Measurements from ENCODE around the gene DPF3. TPM values are rescaled to one million over a fixed set of nuclear protein-coding genes. Genes with fewer than 3 reads are reported as not detected.
A peak's percentile ranks its signal among the peaks of the same experiment; 100 is the strongest.

Gene DPF3
- total RNA-seq, 1 donor from 2014 or later = 27.3 TPM

DNA sequence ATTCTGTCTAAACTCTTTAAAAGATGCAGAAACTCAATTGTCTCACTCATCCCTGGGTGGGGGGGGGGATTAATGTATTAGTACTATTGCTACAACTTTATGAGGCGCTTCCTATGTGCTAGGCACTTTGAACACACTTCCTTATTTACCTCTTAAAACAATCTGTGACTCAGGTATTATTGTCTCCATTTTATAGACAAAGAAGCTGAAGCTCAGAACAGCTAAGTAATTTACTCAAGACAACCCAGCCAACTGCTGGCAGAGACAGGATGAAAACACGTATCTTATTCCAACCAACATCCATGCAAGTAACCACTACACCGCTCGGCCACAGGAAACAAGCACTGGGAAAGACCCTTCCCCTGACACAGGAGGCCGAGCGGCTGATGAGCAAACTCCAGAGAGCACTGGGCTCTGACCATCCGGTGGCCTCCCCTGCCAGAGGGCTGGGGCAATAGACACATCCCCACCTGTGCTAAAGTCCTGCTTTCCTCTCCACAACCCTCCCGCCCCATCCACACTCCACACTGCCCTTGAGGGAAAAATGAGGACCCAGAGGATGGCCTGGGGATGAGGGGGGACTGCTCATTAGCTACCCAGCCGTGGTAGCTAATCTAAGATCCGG is 244.2 kb downstream of the DPF3 start:
- ATAC-seq (no peak), DNase-seq (ENCODE audit: missing footprints) (no peak)
- intact Hi-C loops (cut with DNase I) = no loop called here

DNA sequence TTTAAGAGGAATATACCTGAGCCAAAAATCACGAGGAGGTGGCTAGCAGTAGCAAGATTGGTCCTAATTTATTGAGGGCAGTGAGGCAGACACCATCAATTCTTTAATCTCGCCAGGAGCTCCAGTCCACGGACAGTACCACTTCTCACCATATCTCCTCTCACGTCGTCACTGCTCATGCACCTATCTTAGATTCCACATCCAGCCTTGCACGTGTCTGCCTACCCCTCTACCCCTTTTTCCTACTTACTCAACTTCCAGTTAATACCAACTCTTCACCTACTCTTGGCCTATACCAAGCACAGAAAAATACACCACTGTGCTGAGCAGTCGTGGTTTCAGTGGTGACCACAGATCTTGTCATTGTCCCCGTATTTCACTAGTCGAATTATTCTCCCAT is 246.1 kb downstream of the DPF3 start:
- intact Hi-C loops (cut with DNase I) = no loop called here
- DNase-seq (ENCODE audit: missing footprints) (no peak), ATAC-seq (no peak)

DNA sequence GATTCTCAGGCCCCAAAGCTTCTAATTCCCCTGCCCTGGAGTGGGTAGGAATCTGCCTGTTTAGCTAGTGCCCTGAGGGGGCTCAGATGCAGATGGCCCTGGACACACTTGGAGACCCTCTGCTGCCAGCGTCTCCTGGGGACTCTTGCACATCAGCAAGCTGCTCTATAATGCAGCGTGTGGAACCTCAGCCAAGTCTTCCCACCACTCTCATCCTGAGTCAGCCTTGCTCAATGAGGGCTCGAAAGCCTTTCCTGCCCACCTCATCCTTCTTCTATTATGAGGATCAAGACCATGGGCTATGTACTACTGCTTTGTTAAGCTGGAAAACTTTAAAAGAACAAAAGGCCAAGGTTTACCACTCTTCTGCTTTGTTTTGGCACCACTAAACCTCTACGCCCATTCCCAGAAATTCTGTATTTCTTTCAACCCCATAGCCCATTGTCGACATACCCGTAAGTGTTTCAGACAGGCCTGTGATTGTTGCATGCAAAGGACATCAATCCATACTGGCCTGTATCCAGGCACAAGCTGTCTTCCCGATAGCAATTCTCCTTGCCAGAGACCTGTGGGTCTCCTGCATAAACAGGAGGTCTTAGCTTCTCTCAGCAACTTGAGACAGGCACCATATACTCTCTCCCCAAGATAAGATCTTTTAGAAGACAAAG is 246.9 kb downstream of the DPF3 start:
- DNase-seq (ENCODE audit: missing footprints) = no peak
- no peak for ATAC-seq
- intact Hi-C loops (cut with DNase I) = no loop called here

- no peak for DNase-seq (ENCODE audit: missing footprints)
- intact Hi-C loops (cut with DNase I) = no loop called here
- no peak for ATAC-seq
Measured at GRCh38 chr14:72645706-72646105, 248.2 kb downstream of the DPF3 start.

- ATAC-seq (no peak), DNase-seq (ENCODE audit: missing footprints) (no peak)
- intact Hi-C loops (cut with DNase I) = no loop called here
Measured at GRCh38 chr14:72644758-72645489, 249.0 kb downstream of the DPF3 start.

DNA sequence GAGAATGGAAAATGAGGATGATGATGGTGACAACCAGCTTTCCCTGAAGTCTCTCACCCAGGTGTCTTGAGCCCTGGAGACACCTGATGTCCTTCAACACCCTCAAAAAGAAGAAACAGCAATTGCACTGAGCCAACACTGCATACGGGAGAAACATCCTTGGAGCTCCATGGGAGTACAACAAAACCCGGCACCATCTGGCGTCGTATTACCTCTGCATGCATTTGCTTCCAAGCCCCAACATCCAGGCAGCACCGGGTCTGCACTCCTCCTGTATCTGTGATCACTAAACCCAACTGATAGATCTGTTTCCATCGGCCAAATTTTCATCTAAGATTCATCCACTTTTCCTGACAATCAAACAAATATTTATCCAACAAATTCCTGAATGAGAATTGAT is 249.9 kb downstream of the DPF3 start:
- DNase-seq (ENCODE audit: missing footprints) (no peak), ATAC-seq (no peak)
- intact Hi-C loops (cut with DNase I) = no loop called here

DNA sequence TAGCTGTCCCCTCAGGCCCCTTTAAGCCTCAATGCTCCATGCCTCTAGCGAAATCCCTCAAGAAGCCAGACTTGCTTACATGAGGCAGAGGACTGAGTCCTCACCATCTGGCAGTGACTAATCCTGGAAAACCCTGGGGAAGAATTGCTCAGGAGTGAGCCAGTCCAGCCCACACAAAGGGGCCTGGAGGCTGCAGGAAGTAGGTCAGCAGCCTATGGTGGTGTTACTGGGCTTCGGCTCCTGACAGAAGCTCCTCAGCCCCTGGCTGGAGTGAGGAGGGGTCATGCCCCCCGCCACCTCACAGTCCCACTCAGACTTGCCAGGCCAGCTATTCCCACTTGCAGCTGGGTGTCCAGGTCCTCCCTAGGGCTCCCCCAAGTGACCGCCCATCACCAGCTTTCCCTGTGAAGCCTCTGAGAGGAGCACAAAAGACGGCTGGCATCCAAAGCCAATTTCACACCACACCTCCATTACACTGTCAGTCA is 250.5 kb downstream of the DPF3 start:
- ATAC-seq (peak; percentile 91), DNase-seq (ENCODE audit: missing footprints) (no peak)
- intact Hi-C loops (cut with DNase I) = no loop called here

GRCh38 chr14:72640911-72641485 is 252.9 kb downstream of the DPF3 start:
- intact Hi-C loops (cut with DNase I) = no loop called here
- ATAC-seq (no peak), DNase-seq (ENCODE audit: missing footprints) (no peak)

DNA sequence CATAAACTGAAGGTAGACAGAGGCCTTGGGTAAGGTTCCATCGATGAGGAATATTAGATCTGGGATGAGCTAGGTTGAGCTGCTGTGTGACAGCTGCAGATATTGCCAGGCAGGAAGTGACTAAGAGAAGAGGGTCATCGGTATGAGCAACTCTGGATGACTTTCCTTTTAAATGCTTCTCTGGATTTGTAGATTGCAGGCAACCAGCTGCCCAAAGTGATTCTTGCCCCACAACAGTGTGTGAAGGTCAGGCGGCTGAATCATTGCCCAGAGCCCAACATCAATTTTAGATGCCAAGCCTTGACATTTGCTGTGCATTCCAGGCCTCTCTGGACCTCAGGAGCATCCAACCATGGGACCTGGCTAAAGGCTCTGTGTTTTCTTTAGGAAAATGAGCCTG is 255.9 kb downstream of the DPF3 start:
- ATAC-seq = no peak
- intact Hi-C loops (cut with DNase I) = no loop called here
- no peak for DNase-seq (ENCODE audit: missing footprints)

GRCh38 chr14:72636871-72637270 is 257.0 kb downstream of the DPF3 start:
- no peak for ATAC-seq
- no peak for DNase-seq (ENCODE audit: missing footprints)
- intact Hi-C loops (cut with DNase I) = no loop called here

DNA sequence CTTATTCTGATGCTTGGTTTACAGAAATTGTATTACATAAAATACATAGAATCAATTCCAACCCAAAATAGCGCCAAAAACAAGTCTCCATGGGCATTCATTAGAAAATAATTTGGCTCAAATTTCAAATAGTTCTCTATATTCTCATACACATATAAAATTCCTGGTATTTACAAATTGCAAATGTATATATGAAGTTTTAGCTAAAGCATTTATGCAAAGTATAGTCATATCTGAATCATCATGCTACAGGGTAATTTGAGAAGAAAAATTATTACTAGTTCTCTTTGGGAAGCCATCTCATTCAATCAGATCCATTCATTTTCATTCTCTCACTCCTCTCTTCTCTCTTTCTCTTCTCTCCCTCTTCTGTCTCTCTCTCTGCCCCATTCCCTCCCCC is 257.8 kb downstream of the DPF3 start:
- ATAC-seq = no peak
- no peak for DNase-seq (ENCODE audit: missing footprints)
- intact Hi-C loops (cut with DNase I) = no loop called here

DNA sequence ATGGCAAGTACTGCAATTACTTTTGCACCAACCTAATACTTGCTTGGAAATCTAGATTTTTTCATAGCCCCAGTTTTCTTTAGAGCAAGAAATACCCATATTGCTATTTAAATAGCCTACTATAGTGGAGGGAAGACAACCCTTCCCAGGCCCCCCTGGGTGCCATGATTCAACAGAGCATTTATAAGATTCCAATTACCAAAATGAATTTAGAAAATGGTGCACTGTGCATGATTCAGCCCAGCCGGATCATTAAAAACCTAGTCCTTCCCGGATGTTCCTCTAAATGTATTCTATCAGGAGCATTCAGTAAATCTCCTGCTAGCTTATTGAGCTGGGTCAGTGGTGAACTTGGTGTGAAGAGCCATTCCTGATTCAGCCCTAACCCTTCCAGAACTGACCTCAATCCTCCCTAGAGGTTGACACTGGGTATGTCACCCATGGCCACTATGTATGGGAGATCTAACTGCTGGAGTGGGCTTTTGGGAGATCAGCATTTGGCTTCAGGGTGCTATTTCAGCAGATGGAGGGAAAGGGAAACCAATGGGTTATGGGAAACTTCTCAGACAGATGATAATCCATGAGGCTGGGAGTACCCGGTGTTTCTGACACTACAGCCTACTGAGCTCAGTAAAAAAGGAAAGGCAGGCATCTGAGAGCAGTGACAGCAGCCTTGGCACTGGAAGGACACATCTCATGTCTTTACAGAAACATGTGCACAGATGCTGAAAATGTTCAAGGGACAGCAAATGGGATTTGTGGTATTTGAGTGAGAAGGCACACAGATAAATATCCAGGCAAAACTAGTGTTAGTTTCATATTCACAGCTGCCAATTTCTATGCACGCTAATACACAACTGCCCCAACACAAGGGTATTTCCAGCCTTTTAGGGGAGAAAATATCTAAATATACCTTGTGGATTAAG is 258.9 kb downstream of the DPF3 start:
- DNase-seq (ENCODE audit: missing footprints) (no peak), ATAC-seq (no peak)
- intact Hi-C loops (cut with DNase I) = no loop called here

DNA sequence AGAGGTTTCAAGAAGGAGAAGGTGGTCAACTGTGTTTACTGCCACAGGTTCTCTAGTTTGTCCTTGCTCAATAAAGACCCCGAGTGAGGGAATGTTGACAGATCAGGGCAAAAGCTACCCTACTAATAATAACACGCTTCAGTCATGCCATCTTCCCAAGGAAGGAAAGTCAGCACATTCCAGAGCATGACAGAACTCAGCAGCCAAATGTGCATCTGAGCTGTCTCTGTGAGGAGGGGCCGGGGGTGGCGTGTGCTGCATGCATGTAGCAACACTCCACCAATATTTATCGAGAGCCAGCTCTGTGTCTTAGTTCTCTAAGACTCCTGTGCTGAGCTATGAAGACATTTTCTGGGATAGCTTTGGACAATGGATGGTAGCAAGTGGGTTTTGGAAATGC is 260.4 kb downstream of the DPF3 start:
- DNase-seq (ENCODE audit: missing footprints) (no peak), ATAC-seq (peak; percentile 34)
- intact Hi-C loops (cut with DNase I) = no loop called here

DNA sequence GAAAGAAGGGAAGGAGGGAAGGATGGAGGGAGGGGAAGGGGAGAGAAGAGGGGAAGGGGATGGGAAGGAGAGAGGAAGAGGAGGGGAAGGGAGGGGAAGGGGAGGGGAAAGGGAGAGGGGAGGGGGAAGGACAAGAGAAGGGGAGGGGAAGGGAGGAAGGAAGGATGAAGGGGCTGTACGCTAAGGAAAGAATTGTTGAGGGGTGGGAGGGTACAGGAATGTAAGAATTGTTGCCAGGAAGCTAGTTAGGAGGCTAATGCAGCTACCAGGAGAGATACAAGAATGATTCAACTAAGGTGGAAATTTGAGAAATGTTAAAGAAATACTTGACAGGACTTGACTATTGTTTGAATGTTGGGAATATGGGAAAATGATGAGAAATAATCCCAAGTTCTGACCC is 261.2 kb downstream of the DPF3 start:
- intact Hi-C loops (cut with DNase I) = no loop called here
- ATAC-seq = no peak

GRCh38 chr14:72631401-72631800 is 262.5 kb downstream of the DPF3 start:
- intact Hi-C loops (cut with DNase I) = no loop called here
- DNase-seq (ENCODE audit: missing footprints) (no peak), ATAC-seq (no peak)

More for the DNA sequence above, 261.2 kb downstream of the DPF3 start:
- no peak for DNase-seq (ENCODE audit: missing footprints)

GRCh38 chr14:72630374-72630773 is 263.5 kb downstream of the DPF3 start:
- ATAC-seq (no peak), DNase-seq (ENCODE audit: missing footprints) (no peak)
- intact Hi-C loops (cut with DNase I) = no loop called here

DNA sequence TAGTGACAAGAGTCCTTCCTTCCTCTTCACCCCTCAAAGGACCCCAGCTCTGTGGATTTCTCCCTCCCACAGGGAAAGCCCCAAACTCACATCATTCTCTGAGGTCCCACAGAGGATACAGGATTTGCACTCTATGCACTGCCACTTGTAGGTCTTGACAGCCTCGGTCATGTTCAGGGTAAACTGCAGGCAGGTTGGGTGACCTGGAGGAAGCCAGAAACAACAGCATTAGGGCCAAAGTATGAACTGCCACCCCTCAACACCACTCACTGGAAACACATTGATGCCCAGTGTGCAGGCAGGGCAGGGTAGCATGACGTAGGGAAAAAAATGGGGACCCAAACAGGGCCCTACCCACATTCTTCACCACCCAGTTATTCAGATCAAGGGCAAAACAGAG is 264.4 kb downstream of the DPF3 start:
- DNase-seq (ENCODE audit: missing footprints) (no peak), ATAC-seq (no peak)
- intact Hi-C loops (cut with DNase I) = no loop called here

- intact Hi-C loops (cut with DNase I) = no loop called here
- no peak for DNase-seq (ENCODE audit: missing footprints)
- no peak for ATAC-seq
Measured at GRCh38 chr14:72625689-72626088, 268.2 kb downstream of the DPF3 start.
